Esophagus squamous epithelium (tissue), 5 donors: ENCODE results near the gene ATMIN. TPM values are rescaled to one million over a fixed set of nuclear protein-coding genes. Genes with fewer than 3 reads are reported as not detected.

Experiments
- DNase-seq: peaks from one replicate; lab custom pipeline; 2025; lab: John Stamatoyannopoulos, UW
- H3K27ac ChIP-seq, 4 donors: fragments of 200-600 bp; sonication (generic); one replicate each; pipeline ENCODE4 v1.5.1; 2016 to 2019; ENCODE audit warnings: mild to moderate bottlenecking in 1 of 4
- H3K27me3 ChIP-seq, 4 donors: fragments of 200-600 bp; sonication (generic); 1 replicate in 3 of 4; 2 replicates in 1 of 4; pipeline versions ENCODE4 v1.5.1 to v1.6.0; 2017 to 2021; ENCODE audit warnings: antibody characterized with exemption in 1 of 4
- H3K36me3 ChIP-seq, 3 donors: fragments of 200-600 bp; sonication (generic); one replicate each; pipeline ENCODE4 v1.5.1; 2016 to 2019
- H3K4me1 ChIP-seq, 3 donors: fragments of 200-600 bp; sonication (generic); one replicate each; pipeline ENCODE4 v1.5.1; 2017 to 2019
- H3K4me3 ChIP-seq, 4 donors: fragments of 200-600 bp; sonication (generic); 1 replicate in 3 of 4; 2 replicates in 1 of 4; pipeline ENCODE4 v1.5.1; 2016 to 2019; ENCODE audit warnings: mild to moderate bottlenecking in 2 of 4, moderate library complexity in 1 of 4
- H3K9me3 ChIP-seq, 3 donors: fragments of 200-600 bp; sonication (generic); one replicate each; pipeline ENCODE4 v1.5.1; 2016 to 2019
- CTCF ChIP-seq, 6 experiments: fragments of 450-650 bp in 4 of 6; fragments of 200-600 bp in 2 of 6; sonication (generic) in 2 of 6; IDR thresholded peaks; one replicate each; pipeline ENCODE4 v1.5.1; 2016 to 2019; ENCODE audit warnings: antibody characterized with exemption in 6 of 6, mild to moderate bottlenecking in 4 of 6, moderate library complexity in 4 of 6
- POLR2A ChIP-seq, 4 donors: fragments of 450-650 bp; IDR thresholded peaks; one replicate each; pipeline ENCODE4 v1.6.1; 2017; ENCODE audit warnings: antibody characterized with exemption in 4 of 4, mild to moderate bottlenecking in 4 of 4, moderate library complexity in 3 of 4
- WGBS, 2 donors: methylation state at CpG; one replicate each; pipeline ENCODE4 v1.1.5; 2018; 5-methylcytosine and 5-hydroxymethylcytosine counted together
- intact Hi-C: fragments of 100-400 bp; cut with DNase I; formaldehyde crosslinking; loops from one replicate; pipeline ENCODE4 v1.15.0; 2022
- total RNA-seq, 4 donors: library from RNA; depleted of rRNA; stranded (reverse); fragments of >200 nt; gene quantifications; one replicate each; pipeline ENCODE4 v1.1.0, GENCODE V29; 2016
- donor health status: DM: yes; HTN: yes; CAD: no.

Gene ATMIN
- total RNA-seq, 4 donors from 2014 or later: 30.6 to 41.3 (median 36.8) TPM

- intact Hi-C loops: no loop called here
- peak; percentile 83 for DNase-seq
- peak in 2 of 4 donors; percentile 80 to 82 for TF ChIP-seq POLR2A (IDR thresholded peaks at IDR 0.05)
- peak in 1 of 6 experiments; percentile 1 for TF ChIP-seq CTCF (IDR thresholded peaks at IDR 0.05)
- Histone ChIP-seq H3K4me3 (peak within 1 kb of the TSS; percentile 57 to 94 (median 75)), H3K27me3 (no peaks in the 10 kb centered on the region), H3K9me3 (no peaks in the 10 kb centered on the region), H3K36me3 (no peaks in the 10 kb centered on the region), H3K27ac (peak within 1 kb of the TSS; percentile 93 to 98 (median 96)), H3K4me1 (peaks cover 0 to 15% (median 4%) of the 10 kb centered on the region in 3 donors)
- WGBS, 2 donors: 59 to 77% methylated on average over 6 to 10 of the region's 59 CpGs
Observed at GRCh38 chr16:81077076-81077940, 41.7 kb downstream of the ATMIN start, which contains the start of gene C16orf46. C16orf46 (minus strand) TSS chr16:81077238; CDS start chr16:81063955, 13,283 bp downstream.

- intact Hi-C loops: no loop called here
- H3K4me3 ChIP-seq: no peak overlapping the region
- TF ChIP-seq CTCF (IDR thresholded peaks at IDR 0.05) (no peak), POLR2A (IDR thresholded peaks at IDR 0.05) (no peak)
Observed at GRCh38 chr16:81080233-81080632, 44.6 kb downstream of the ATMIN start.

GRCh38 chr16:81081014-81081413 lies 45.4 kb downstream of the ATMIN start:
- no peak overlapping the region for H3K4me3 ChIP-seq
- intact Hi-C loops: no loop called here
- WGBS, 2 donors: 86 to 92% methylated on average over 4 of the region's 4 CpGs
- H3K27ac ChIP-seq: no peak overlapping the region
- peaks cover 0 to 15% (median 4%) of the 10 kb centered on the region in 3 donors for H3K4me1 ChIP-seq
- DNase-seq: no peak
- no peaks in the 10 kb centered on the region for H3K9me3 ChIP-seq
- TF ChIP-seq CTCF (IDR thresholded peaks at IDR 0.05) (no peak), POLR2A (IDR thresholded peaks at IDR 0.05) (no peak)
- no peaks in the 10 kb centered on the region for H3K27me3 ChIP-seq
- peaks cover 0 to 11% (median 0%) of the 10 kb centered on the region in 3 donors for H3K36me3 ChIP-seq

More at GRCh38 chr16:81080233-81080632, 44.6 kb downstream of the ATMIN start:
- Histone ChIP-seq H3K27me3 (no peaks in the 10 kb centered on the region), H3K9me3 (no peaks in the 10 kb centered on the region), H3K4me1 (peaks cover 0 to 15% (median 4%) of the 10 kb centered on the region in 3 donors), H3K36me3 (peaks cover 0 to 11% (median 0%) of the 10 kb centered on the region in 3 donors), H3K27ac (no peak overlapping the region)
- WGBS, 2 donors: 68 to 90% methylated on average over 1 of the region's 1 CpG
- DNase-seq: no peak

GRCh38 chr16:81088836-81089235 lies 53.2 kb downstream of the ATMIN start:
- no peaks in the 10 kb centered on the region for H3K27me3 ChIP-seq
- intact Hi-C loops: no loop called here
- WGBS, 2 donors: 91 to 100% methylated on average over 2 to 5 of the region's 5 CpGs
- no peak overlapping the region for H3K27ac ChIP-seq
- peaks cover 0 to 10% (median 0%) of the 10 kb centered on the region in 3 donors for H3K36me3 ChIP-seq
- H3K4me1 ChIP-seq: no peaks in the 10 kb centered on the region
- H3K9me3 ChIP-seq: no peaks in the 10 kb centered on the region
- H3K4me3 ChIP-seq: no peak overlapping the region
- no peak for DNase-seq
- TF ChIP-seq CTCF (IDR thresholded peaks at IDR 0.05): no peak
- no peak for TF ChIP-seq POLR2A (IDR thresholded peaks at IDR 0.05)

GRCh38 chr16:81094771-81095251 lies 59.2 kb downstream of the ATMIN start:
- TF ChIP-seq POLR2A (IDR thresholded peaks at IDR 0.05) (no peak), CTCF (IDR thresholded peaks at IDR 0.05) (no peak)
- no peak for DNase-seq
- Histone ChIP-seq H3K36me3 (no peaks in the 10 kb centered on the region), H3K9me3 (no peaks in the 10 kb centered on the region), H3K4me3 (peak overlapping the region in 3 of 4 donors; percentile 70 to 89 (median 87)), H3K27ac (no peak overlapping the region), H3K27me3 (no peaks in the 10 kb centered on the region), H3K4me1 (peaks cover 5 to 15% (median 8%) of the 10 kb centered on the region in 3 donors)
- 24 to 63% methylated on average over 6 to 20 of the region's 21 CpGs for WGBS, 2 donors
- intact Hi-C loops: no loop called here
